BJ (cell line): ENCODE results near the gene TXK. TPM values are rescaled to one million over a fixed set of nuclear protein-coding genes. Genes with fewer than 3 reads are reported as not detected.

Experiments used
- CTCF ChIA-PET: fragments of 350-600 bp; formaldehyde crosslinking; extraction: SDS; loops from one replicate; lab custom pipeline; 2021; ENCODE audit warnings: antibody characterized with exemption, inconsistent platforms; lab: Yijun Ruan, JAX
- POLR2A ChIA-PET: fragments of 300-600 bp; sonication (Branson Sonifier 250); formaldehyde crosslinking; extraction: SDS; loops from one replicate; lab custom pipeline; 2021; ENCODE audit warnings: antibody characterized with exemption; lab: Charles Lee
- DNase-seq: peaks from one replicate; pipeline ENCODE4 v3.0.0-alpha.2; 2011; ENCODE audit warnings: low read depth
- H3K27me3 ChIP-seq: 2 replicates; pipeline ENCODE4 v1.6.0; 2011; ENCODE audit warnings: low read length; ENCODE audit not compliant: control insufficient read depth, insufficient read depth
- H3K36me3 ChIP-seq: 2 replicates; pipeline ENCODE4 v1.5.1; 2011; ENCODE audit warnings: low read length; ENCODE audit not compliant: control insufficient read depth, insufficient read depth
- H3K4me3 ChIP-seq: 2 replicates; pipeline ENCODE4 v1.5.1; 2011; ENCODE audit warnings: low read depth, mild to moderate bottlenecking, control low read depth, low read length
- polyA plus RNA-seq: library from polyadenylated mRNA; depleted of rRNA; stranded (reverse); fragments of >200 nt; gene quantifications from 2 replicates; pipeline ENCODE4 v1.2.3, GENCODE V29; 2011
- TF ChIP-seq, protein P1 (sequence below): IDR thresholded peaks from 2 replicates; pipeline ENCODE4 v1.5.1; 2011; ENCODE audit warnings: low read depth, mild to moderate bottlenecking, control low read depth, inconsistent platforms, low read length, moderate library complexity; ENCODE audit not compliant: insufficient read depth

Gene TXK
- polyA plus RNA-seq, 1 experiment = 0.10 TPM

DNA sequence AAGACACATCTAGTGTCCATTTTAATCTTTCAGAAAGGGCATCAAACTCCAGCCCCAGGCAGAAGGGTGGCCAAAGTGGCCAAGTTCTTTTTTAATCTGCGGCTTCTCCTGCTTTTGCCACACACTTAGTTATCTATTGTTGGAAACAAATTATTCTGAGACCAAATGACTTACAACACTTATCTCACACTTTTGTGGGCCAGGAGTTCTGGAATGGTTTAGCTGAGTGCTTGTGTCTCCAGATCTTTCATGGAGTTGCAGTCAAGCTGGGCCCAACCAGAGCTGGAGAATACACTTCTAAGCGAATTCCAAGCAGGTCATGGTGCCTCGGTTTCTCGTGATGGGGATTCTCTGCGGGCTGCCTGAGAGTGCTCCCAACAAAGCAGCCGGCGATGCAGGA, 4.0 kb downstream of the TXK start:
- Histone ChIP-seq H3K4me3 (no peak overlapping the region), H3K36me3 (no peaks in the 10 kb centered on the region), H3K27me3 (no peaks in the 10 kb centered on the region)
- DNase-seq = no peak
- ChIA-PET CTCF (interaction anchor here (0.6 to 4.7 kb wide), 4 partner anchors 9 to 513 kb away, joined by 3 to 27 read pairs (median 3); no protein-coding TSS in a partner anchor), POLR2A (no interaction called here)
- TF ChIP-seq, protein P1, sequence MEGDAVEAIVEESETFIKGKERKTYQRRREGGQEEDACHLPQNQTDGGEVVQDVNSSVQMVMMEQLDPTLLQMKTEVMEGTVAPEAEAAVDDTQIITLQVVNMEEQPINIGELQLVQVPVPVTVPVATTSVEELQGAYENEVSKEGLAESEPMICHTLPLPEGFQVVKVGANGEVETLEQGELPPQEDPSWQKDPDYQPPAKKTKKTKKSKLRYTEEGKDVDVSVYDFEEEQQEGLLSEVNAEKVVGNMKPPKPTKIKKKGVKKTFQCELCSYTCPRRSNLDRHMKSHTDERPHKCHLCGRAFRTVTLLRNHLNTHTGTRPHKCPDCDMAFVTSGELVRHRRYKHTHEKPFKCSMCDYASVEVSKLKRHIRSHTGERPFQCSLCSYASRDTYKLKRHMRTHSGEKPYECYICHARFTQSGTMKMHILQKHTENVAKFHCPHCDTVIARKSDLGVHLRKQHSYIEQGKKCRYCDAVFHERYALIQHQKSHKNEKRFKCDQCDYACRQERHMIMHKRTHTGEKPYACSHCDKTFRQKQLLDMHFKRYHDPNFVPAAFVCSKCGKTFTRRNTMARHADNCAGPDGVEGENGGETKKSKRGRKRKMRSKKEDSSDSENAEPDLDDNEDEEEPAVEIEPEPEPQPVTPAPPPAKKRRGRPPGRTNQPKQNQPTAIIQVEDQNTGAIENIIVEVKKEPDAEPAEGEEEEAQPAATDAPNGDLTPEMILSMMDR = no peak

DNA sequence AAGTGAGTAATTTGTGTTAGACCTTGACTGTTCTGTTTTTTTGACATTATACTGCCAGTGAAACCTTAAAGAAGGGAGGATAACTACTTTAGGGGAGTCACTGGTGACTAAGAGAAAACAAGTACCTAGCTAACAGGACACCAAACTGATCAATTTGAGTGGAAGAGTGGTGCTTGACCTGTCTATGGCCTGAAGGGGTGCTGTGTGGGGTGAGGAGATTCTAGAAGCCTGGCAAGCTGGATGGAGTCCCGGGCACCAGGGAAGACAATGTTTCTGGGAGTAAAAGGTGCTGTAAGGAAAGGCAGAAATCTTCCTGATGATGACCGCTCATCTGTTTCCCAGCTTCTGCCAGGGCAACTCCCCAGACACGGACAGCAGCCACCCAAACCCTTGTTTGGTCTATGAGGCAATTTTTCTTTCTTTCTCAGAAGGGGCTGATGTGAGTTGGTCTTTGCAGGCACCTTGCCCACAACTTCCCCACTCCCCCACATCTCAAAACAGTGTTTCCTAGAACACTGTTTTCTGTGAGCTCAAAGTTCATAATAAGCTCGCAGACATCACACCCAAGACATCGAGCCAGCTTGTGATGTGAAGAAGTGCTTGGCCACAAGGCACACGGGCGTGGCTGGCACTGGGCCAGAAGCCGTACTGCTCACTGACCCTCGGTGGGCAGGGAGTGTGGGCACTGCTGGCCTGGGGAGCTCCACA, 4.6 kb downstream of the TXK start:
- POLR2A ChIA-PET = no interaction called here

DNA sequence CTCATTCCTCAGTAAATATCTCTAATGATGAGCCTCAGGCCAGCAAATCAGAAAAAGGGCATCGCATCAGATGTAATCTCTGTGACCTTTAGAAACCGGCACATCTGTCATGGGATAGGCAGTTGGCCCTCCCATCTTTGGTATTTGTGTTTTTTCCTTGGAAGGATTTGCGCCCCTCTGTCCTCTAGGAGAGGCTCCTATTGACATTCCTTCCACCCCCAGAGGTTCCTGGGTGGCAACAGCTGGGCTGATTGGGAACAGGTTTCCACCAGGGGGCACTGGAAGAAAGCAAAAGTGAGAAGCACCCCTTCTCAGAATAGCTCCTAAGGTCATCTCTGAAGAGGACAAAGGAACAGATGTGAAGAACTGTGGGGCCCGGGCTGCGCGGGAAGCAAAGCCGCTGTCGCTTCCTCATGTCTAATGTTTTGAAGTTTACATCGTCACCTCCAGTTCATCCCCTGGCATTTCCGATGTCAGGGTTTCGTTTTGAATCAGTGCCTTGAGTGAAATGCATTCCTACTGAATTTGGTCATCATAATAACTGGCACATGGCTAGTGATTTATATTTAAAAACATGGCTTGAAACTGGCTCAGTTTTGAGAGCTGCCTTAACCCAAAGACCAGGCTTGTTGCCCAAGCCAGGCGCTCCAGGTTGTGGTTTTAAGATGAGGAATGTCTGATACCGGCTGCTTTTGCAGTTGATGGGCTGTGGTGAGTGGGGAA, 6.2 kb downstream of the TXK start:
- TF ChIP-seq, protein P1 = peak; percentile 64
- no peaks in the 10 kb centered on the region for H3K36me3 ChIP-seq
- H3K4me3 ChIP-seq = no peak overlapping the region
- ChIA-PET POLR2A (no interaction called here), CTCF (interaction anchor here (0.6 to 4.7 kb wide), 11 partner anchors 8 to 418 kb away, joined by 3 to 27 read pairs (median 3); no protein-coding TSS in a partner anchor)
- peak; percentile 94 for DNase-seq
- no peaks in the 10 kb centered on the region for H3K27me3 ChIP-seq

More for the DNA sequence above, 4.6 kb downstream of the TXK start:
- TF ChIP-seq, protein P1 = peak; percentile 17; the same call in 1 of the 2 replicates
- Histone ChIP-seq H3K36me3 (no peaks in the 10 kb centered on the region), H3K27me3 (no peaks in the 10 kb centered on the region), H3K4me3 (no peak overlapping the region)
- DNase-seq = no peak
- CTCF ChIA-PET = interaction anchor here (0.7 to 4.7 kb wide), 4 partner anchors 10 to 20 kb away, joined by 3 to 27 read pairs (median 3); no protein-coding TSS in a partner anchor

DNA sequence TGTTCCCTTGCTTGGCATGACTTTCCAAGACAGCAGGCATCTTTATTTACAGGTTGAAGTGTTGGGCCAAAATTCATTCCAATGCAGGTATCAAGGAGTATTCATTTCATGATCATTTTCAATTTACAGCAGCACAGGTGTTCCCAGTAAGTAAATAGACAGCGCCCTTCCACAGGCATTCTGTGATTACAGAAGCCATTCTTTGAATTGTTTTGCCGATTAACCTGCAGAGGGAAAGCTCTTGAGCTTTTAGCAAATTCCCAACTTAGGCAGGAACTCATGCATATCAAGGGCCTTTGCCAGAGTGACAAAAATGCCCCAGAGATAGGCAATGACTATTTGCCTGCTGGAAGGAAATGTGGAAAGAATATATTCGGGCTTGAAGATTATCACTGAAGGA, 6.8 kb downstream of the TXK start:
- DNase-seq = no peak
- Histone ChIP-seq H3K36me3 (no peaks in the 10 kb centered on the region), H3K27me3 (no peaks in the 10 kb centered on the region), H3K4me3 (no peak overlapping the region)
- ChIA-PET CTCF (interaction anchor here (1.0 to 4.7 kb wide), 9 partner anchors 9 to 419 kb away, joined by 3 to 27 read pairs (median 3); no protein-coding TSS in a partner anchor), POLR2A (no interaction called here)
- TF ChIP-seq, protein P1 = no peak

DNA sequence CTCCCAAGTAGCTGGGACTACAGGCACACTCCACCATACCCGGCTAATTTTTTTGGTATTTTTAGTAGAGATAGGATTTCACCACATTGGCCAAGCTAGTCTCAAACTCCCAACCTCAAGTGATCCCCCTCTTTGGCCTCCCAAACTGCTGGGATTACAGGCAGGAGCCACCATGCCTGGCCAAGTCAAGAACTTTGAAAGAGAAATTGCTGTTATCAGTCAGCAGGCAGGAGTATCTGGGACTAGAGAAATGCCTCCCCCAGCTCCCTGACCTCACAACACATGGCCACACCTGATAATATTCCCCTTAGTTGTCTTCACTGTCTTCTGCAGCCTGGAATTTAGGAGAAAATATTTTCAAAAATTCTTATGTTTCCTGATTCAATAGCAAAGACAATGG, 7.4 kb downstream of the TXK start:
- no peak for DNase-seq
- no peak overlapping the region for H3K4me3 ChIP-seq
- ChIA-PET POLR2A (no interaction called here), CTCF (interaction anchor here (0.6 to 4.7 kb wide), 5 partner anchors 13 to 1224 kb away, joined by 3 to 27 read pairs (median 7); no protein-coding TSS in a partner anchor)
- no peaks in the 10 kb centered on the region for H3K36me3 ChIP-seq
- no peaks in the 10 kb centered on the region for H3K27me3 ChIP-seq
- TF ChIP-seq, protein P1 = no peak
